NT2/D1 (cell line): Measurements from ENCODE around the gene MED15.

Source experiments
- SUZ12 ChIP-seq: IDR thresholded peaks from 2 replicates; pipeline ENCODE4 v1.6.1; 2011; ENCODE audit not compliant: insufficient read length, insufficient read depth; ENCODE audit errors: extremely low read depth
- YY1 ChIP-seq: IDR thresholded peaks from 2 replicates; pipeline ENCODE4 v1.6.1; 2011; ENCODE audit not compliant: insufficient read length, insufficient read depth
- ZNF274 ChIP-seq: IDR thresholded peaks from 2 replicates; pipeline ENCODE4 v1.6.1; 2011; ENCODE audit warnings: mild to moderate bottlenecking, low read depth, low read length

GRCh38 chr22:20472629-20473442 lies 34.6 kb upstream of the MED15 start:
- TF ChIP-seq ZNF274 (no peak), YY1 (no peak), SUZ12 (no peak)
